ENCODE data around the gene NFASC. TPM values are rescaled to one million over a fixed set of nuclear protein-coding genes. Genes with fewer than 3 reads are reported as not detected.

Gene NFASC
- total RNA-seq: 1 to 10 TPM; 4.4 to 7.6 TPM

- intact Hi-C loops (cut with DNase I): no loop called here
- H3K36me3 ChIP-seq (replicated peaks in 1 of 2; ENCODE audit: insufficient read depth in 1 of 2, low read depth in 2 of 2): no peaks in the 10 kb centered on the region
- no peak within 1 kb of the TSS for H3K27ac ChIP-seq
- no peaks in the 10 kb centered on the region for H3K9me3 ChIP-seq
- no peak for TF ChIP-seq POLR2A (IDR thresholded peaks at IDR 0.05)
- TF ChIP-seq CTCF (IDR thresholded peaks at IDR 0.05): no peak
- H3K4me3 ChIP-seq: no peak within 1 kb of the TSS
- DNase-seq: no peak
- no peaks in the 10 kb centered on the region for H3K27me3 ChIP-seq
- no peak for ATAC-seq
- no peaks in the 10 kb centered on the region for H3K4me1 ChIP-seq
- 74 to 80% methylated on average over 16 to 19 of the region's 19 CpGs for WGBS, 2 donors
Observed at GRCh38 chr1:204870160-204870912, at the start of gene NFASC. Gene NFASC, plus strand, starts transcription at chr1:204870862. Its CDS starts 73,454 bp downstream, at chr1:204944316.

- H3K36me3 ChIP-seq (replicated peaks in 1 of 2; ENCODE audit: insufficient read depth in 1 of 2, low read depth in 2 of 2): no peaks in the 10 kb centered on the region
- H3K27ac ChIP-seq: no peak overlapping the region
- no peak for TF ChIP-seq POLR2A (IDR thresholded peaks at IDR 0.05)
- TF ChIP-seq CTCF (IDR thresholded peaks at IDR 0.05): no peak
- no peaks in the 10 kb centered on the region for H3K27me3 ChIP-seq
- H3K4me1 ChIP-seq: no peaks in the 10 kb centered on the region
- peak; percentile 18 for ATAC-seq
- intact Hi-C loops (cut with DNase I): no loop called here
- WGBS, 2 donors: 46 to 56% methylated on average over 5 of the region's 5 CpGs
- no peak for DNase-seq
- H3K4me3 ChIP-seq: no peak overlapping the region
- no peaks in the 10 kb centered on the region for H3K9me3 ChIP-seq
Observed at GRCh38 chr1:204821476-204821875, 49.2 kb upstream of the NFASC start.

GRCh38 chr1:204821924-204822323 is 48.7 kb upstream of the NFASC start:
- Histone ChIP-seq H3K27me3 (no peaks in the 10 kb centered on the region), H3K36me3 (replicated peaks in 1 of 2; ENCODE audit: insufficient read depth in 1 of 2, low read depth in 2 of 2) (no peaks in the 10 kb centered on the region), H3K9me3 (no peaks in the 10 kb centered on the region), H3K4me1 (no peaks in the 10 kb centered on the region), H3K27ac (no peak overlapping the region), H3K4me3 (no peak overlapping the region)
- 87 to 93% methylated on average over 4 of the region's 4 CpGs for WGBS, 2 donors
- DNase-seq (no peak), ATAC-seq (no peak)
- intact Hi-C loops (cut with DNase I): no loop called here
- TF ChIP-seq POLR2A (IDR thresholded peaks at IDR 0.05) (no peak), CTCF (IDR thresholded peaks at IDR 0.05) (no peak)

- no peak overlapping the region for H3K27ac ChIP-seq
- H3K4me3 ChIP-seq: no peak overlapping the region
- whole genome bisulfite sequencing, 2 donors: 27% methylated on average over 4 of the region's 4 CpGs
- TF ChIP-seq CTCF (IDR thresholded peaks at IDR 0.05) (no peak), POLR2A (IDR thresholded peaks at IDR 0.05) (no peak)
- H3K36me3 ChIP-seq (replicated peaks in 1 of 2; ENCODE audit: insufficient read depth in 1 of 2, low read depth in 2 of 2): no peaks in the 10 kb centered on the region
- ATAC-seq (no peak), DNase-seq (peak in 1 of 4 donors; percentile 10)
- no peaks in the 10 kb centered on the region for H3K27me3 ChIP-seq
- peaks cover 5% of the 10 kb centered on the region for H3K4me1 ChIP-seq
- intact Hi-C loops (cut with DNase I): no loop called here
- no peaks in the 10 kb centered on the region for H3K9me3 ChIP-seq
Observed at GRCh38 chr1:204826970-204827369, 43.7 kb upstream of the NFASC start.

- 1 to 3% methylated on average over 9 to 35 of the region's 53 CpGs for WGBS, 2 donors
- DNase-seq (peak; percentile 33 to 62 (median 52)), ATAC-seq (peak; percentile 73)
- H3K27me3 ChIP-seq: no peaks in the 10 kb centered on the region
- no peak overlapping the region for H3K4me3 ChIP-seq
- intact Hi-C loops (cut with DNase I): no loop called here
- H3K9me3 ChIP-seq: no peaks in the 10 kb centered on the region
- peak overlapping the region in 1 of 4 donors; percentile 2 for H3K27ac ChIP-seq
- H3K36me3 ChIP-seq (replicated peaks in 1 of 2; ENCODE audit: insufficient read depth in 1 of 2, low read depth in 2 of 2): no peaks in the 10 kb centered on the region
- TF ChIP-seq CTCF (IDR thresholded peaks at IDR 0.05): peak in 2 of 7 experiments; percentile 18 to 28
- TF ChIP-seq POLR2A (IDR thresholded peaks at IDR 0.05): peak in 1 of 3 donors; percentile 27
- peaks cover 5% of the 10 kb centered on the region for H3K4me1 ChIP-seq
Observed at GRCh38 chr1:204828352-204828850, 42.3 kb upstream of the NFASC start.
